A549 (cell line): ENCODE data around the gene VWA8. TPM values are rescaled to one million over a fixed set of nuclear protein-coding genes. Genes with fewer than 3 reads are reported as not detected.

ENCODE experiments used
- ATAC-seq, 2 experiments: fragments of 200-7000 bp in 1 of 2; fragments of >200 bp in 1 of 2; cut with Nextera tagmentation in 1 of 2; cut with Tn5 transposase in 1 of 2; 3 replicates each; pipeline versions ENCODE4 v1.8.0 to v1.9.1; 2018 to 2020; ENCODE audit warnings: mild to moderate bottlenecking in 1 of 2, moderate library complexity in 1 of 2
- CTCF ChIA-PET: fragments of 300-600 bp; sonication (Branson Sonifier 250); formaldehyde crosslinking; extraction: SDS; loops from one replicate; lab custom pipeline; 2021; ENCODE audit warnings: antibody characterized with exemption, inconsistent platforms; lab: Yijun Ruan, JAX
- POLR2A ChIA-PET: fragments of 350-600 bp; formaldehyde crosslinking; extraction: SDS; loops from one replicate; lab custom pipeline; 2021; ENCODE audit warnings: antibody characterized with exemption, inconsistent platforms; lab: Yijun Ruan, JAX
- DNase-seq, 2 experiments: peaks; one replicate each; pipeline versions ENCODE4 v3.0.0 to v3.0.0-alpha.2; 2011 to 2016; ENCODE audit warnings: low read depth in 1 of 2, low spot score in 1 of 2
- FAIRE-seq: peaks from 2 replicates; lab custom pipeline; 2011; peaks lifted over from hg19 to GRCh38; lab: Jason Lieb, UNC
- H3K27ac ChIP-seq, 2 experiments: fragments of >200 bp; sonication (Bioruptor Twin); formaldehyde crosslinking; 3 replicates each; pipeline ENCODE4 v1.5.1; 2016 to 2017
- H3K4me1 ChIP-seq: fragments of >200 bp; sonication (Bioruptor Twin); formaldehyde crosslinking; 3 replicates; pipeline ENCODE4 v1.6.1; 2016
- H3K4me2 ChIP-seq: fragments of >200 bp; sonication (Bioruptor Twin); formaldehyde crosslinking; 3 replicates; pipeline ENCODE4 v1.6.1; 2016
- H3K4me3 ChIP-seq: fragments of >200 bp; sonication (Bioruptor Twin); formaldehyde crosslinking; 3 replicates; pipeline ENCODE4 v1.5.1; 2016
- H3K9me3 ChIP-seq: fragments of >200 bp; sonication (Bioruptor Twin); formaldehyde crosslinking; 3 replicates; pipeline ENCODE4 v1.6.1; 2016
- CBX8 ChIP-seq: fragments of 200-600 bp; sonication (generic); IDR thresholded peaks from 2 replicates; pipeline ENCODE4 v1.6.1; 2016
- EHF ChIP-seq: fragments of 250-450 bp; sonication (Bioruptor Pico); IDR thresholded peaks from 2 replicates; pipeline ENCODE4 v1.5.0; 2020; ENCODE audit warnings: mild to moderate bottlenecking
- EHMT2 ChIP-seq: fragments of 200-600 bp; sonication (generic); IDR thresholded peaks from 2 replicates; pipeline ENCODE4 v1.6.1; 2016; ENCODE audit warnings: antibody characterized with exemption, low read depth, mild to moderate bottlenecking, moderate library complexity
- ESRRA ChIP-seq: fragments of 150-350 bp; IDR thresholded peaks from 2 replicates; pipeline ENCODE4 v1.6.1; 2014; ENCODE audit warnings: mild to moderate bottlenecking, low read length, borderline replicate concordance
- FOXS1 ChIP-seq: fragments of 250-450 bp; sonication (Bioruptor Pico); IDR thresholded peaks from 2 replicates; pipeline ENCODE4 v1.5.0; 2020; ENCODE audit warnings: mild to moderate bottlenecking, moderate library complexity
- HOXA7 ChIP-seq: fragments of 250-450 bp; sonication (Bioruptor Pico); IDR thresholded peaks from 2 replicates; pipeline ENCODE4 v1.5.0; 2020; ENCODE audit warnings: mild to moderate bottlenecking, moderate library complexity
- HOXB13 ChIP-seq: fragments of 250-450 bp; sonication (Bioruptor Pico); IDR thresholded peaks from 2 replicates; pipeline ENCODE4 v1.5.0; 2020; ENCODE audit warnings: low read depth, mild to moderate bottlenecking, moderate library complexity
- KDM1A ChIP-seq: fragments of 200-600 bp; sonication (generic); IDR thresholded peaks from 2 replicates; pipeline ENCODE4 v1.6.1; 2016; ENCODE audit warnings: low read depth, mild to moderate bottlenecking
- MAFK ChIP-seq: fragments of 450-650 bp; IDR thresholded peaks from 2 replicates; pipeline ENCODE4 v1.6.1; 2014; ENCODE audit not compliant: partially characterized antibody
- MAZ ChIP-seq: fragments of 150-350 bp; IDR thresholded peaks from 2 replicates; pipeline ENCODE4 v1.6.1; 2014; ENCODE audit warnings: antibody characterized with exemption, low read depth, low read length, borderline replicate concordance
- MYC ChIP-seq: IDR thresholded peaks from 2 replicates; pipeline ENCODE4 v1.6.1; 2012; ENCODE audit warnings: mild to moderate bottlenecking, inconsistent platforms, low read length, improper control_type of control experiment, borderline replicate concordance
- NR3C1 ChIP-seq: fragments of >200 bp; sonication (Bioruptor Twin); formaldehyde crosslinking; IDR thresholded peaks from 3 replicates; pipeline ENCODE4 v1.6.1; 2017
- PHF8 ChIP-seq: fragments of 200-600 bp; sonication (generic); IDR thresholded peaks from 2 replicates; pipeline ENCODE4 v1.6.1; 2016; ENCODE audit warnings: low read depth, mild to moderate bottlenecking, antibody characterized with exemption, moderate library complexity, borderline replicate concordance
- POLR2AphosphoS2 ChIP-seq: conservative IDR thresholded peaks from 2 replicates; pipeline ENCODE4 v1.6.1; 2012; ENCODE audit warnings: low read length, improper control_type of control experiment, inconsistent platforms
- ZC3H11A ChIP-seq: fragments of 450-650 bp; IDR thresholded peaks from 2 replicates; pipeline ENCODE4 v1.6.1; 2014; ENCODE audit warnings: antibody characterized with exemption, mild to moderate bottlenecking
- WGBS: methylation state at CpG from one replicate; pipeline ENCODE4 v1.1.6; 2017; ENCODE audit errors: missing lambda C conversion rate; 5-methylcytosine and 5-hydroxymethylcytosine counted together
- polyA plus RNA-seq, 4 experiments: library from polyadenylated mRNA; depleted of rRNA in 3 of 4; stranded (reverse); fragments of >200 nt; fragmentation: RNase III in 1 of 4; extraction: RNeasy Plus Mini Kit Qiagen cat#74134 plus additional on column Dnase treatment in 1 of 4; gene quantifications; 2 replicates in 3 of 4; 3 replicates in 1 of 4; pipeline ENCODE4 v1.2.3, GENCODE V29; 2011 to 2017
- TF ChIP-seq, protein P1 (sequence below): fragments of 250-450 bp; sonication (Bioruptor Pico); IDR thresholded peaks from 2 replicates; pipeline ENCODE4 v1.5.0; 2020; ENCODE audit warnings: low read depth, mild to moderate bottlenecking, moderate library complexity
- TF ChIP-seq, protein P2 (sequence below): fragments of 150-350 bp; IDR thresholded peaks from 2 replicates; pipeline ENCODE4 v1.6.1; 2014; ENCODE audit warnings: low read depth, mild to moderate bottlenecking, low read length
- TF ChIP-seq, protein P3 (sequence below): fragments of >200 bp; sonication (Bioruptor Twin); formaldehyde crosslinking; IDR thresholded peaks from 2 replicates; pipeline ENCODE4 v1.6.1; 2016
- TF ChIP-seq, protein P4 (sequence below): IDR thresholded peaks from 2 replicates; pipeline ENCODE4 v1.6.1; 2012; ENCODE audit warnings: low read depth, borderline replicate concordance
- TF ChIP-seq, protein P5 (sequence below): fragments of 450-650 bp; IDR thresholded peaks from 2 replicates; pipeline ENCODE4 v1.6.1; 2014; ENCODE audit warnings: antibody characterized with exemption

The VWA8 gene
- polyA plus RNA-seq, 2 of the 4 experiments (the other 2 are of a cell fraction): 6.4 to 15.3 TPM

DNA sequence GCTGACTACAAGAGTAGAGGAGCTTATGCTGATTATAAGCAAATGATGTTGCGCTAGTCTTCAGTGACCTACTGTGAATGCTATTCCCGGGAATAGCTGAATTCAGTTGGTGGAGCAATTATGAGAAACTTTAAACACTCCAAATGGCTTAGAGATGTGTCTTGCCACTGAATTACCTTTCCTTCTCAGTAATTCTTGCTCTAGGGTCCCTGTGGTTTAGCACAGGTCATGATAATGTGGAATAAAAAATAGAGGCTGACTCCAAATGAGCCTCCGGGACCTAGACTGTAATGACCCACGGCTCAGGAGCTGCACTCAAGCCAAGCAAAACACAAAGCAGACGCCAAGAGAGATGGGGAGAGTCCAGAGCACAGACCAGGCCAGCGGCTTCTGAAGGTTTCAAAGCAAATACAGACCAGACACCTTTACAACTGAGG lies 378.9 kb downstream of the VWA8 start:
- Histone ChIP-seq H3K9me3 (no peaks in the 10 kb centered on the region), H3K27ac (no peak overlapping the region), H3K4me2 (no peak overlapping the region), H3K4me1 (no peaks in the 10 kb centered on the region), H3K4me3 (no peak overlapping the region)
- DNase-seq: no peak
- ChIA-PET POLR2A (no interaction called here), CTCF (interaction anchor here (0.6 kb wide), 1 partner anchor 60 kb away, joined by 3 read pairs; no protein-coding TSS in a partner anchor)
- ATAC-seq: no peak
- no peak for FAIRE-seq
- 89% methylated on average over 6 of the region's 6 CpGs for WGBS
- TF ChIP-seq FOXS1 (CRISPR knock-in tag) (no peak), HOXA7 (CRISPR knock-in tag) (no peak), MAFK (no peak), PHF8 (no peak), MYC (no peak), EHMT2 (no peak), POLR2AphosphoS2 (no peak), MAZ (no peak), ESRRA (no peak)
- TF ChIP-seq, protein P1, sequence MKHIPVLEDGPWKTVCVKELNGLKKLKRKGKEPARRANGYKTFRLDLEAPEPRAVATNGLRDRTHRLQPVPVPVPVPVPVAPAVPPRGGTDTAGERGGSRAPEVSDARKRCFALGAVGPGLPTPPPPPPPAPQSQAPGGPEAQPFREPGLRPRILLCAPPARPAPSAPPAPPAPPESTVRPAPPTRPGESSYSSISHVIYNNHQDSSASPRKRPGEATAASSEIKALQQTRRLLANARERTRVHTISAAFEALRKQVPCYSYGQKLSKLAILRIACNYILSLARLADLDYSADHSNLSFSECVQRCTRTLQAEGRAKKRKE (CRISPR knock-in tag): no peak
- TF ChIP-seq, protein P2, sequence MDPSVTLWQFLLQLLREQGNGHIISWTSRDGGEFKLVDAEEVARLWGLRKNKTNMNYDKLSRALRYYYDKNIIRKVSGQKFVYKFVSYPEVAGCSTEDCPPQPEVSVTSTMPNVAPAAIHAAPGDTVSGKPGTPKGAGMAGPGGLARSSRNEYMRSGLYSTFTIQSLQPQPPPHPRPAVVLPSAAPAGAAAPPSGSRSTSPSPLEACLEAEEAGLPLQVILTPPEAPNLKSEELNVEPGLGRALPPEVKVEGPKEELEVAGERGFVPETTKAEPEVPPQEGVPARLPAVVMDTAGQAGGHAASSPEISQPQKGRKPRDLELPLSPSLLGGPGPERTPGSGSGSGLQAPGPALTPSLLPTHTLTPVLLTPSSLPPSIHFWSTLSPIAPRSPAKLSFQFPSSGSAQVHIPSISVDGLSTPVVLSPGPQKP: no peak
- TF ChIP-seq, protein P3, sequence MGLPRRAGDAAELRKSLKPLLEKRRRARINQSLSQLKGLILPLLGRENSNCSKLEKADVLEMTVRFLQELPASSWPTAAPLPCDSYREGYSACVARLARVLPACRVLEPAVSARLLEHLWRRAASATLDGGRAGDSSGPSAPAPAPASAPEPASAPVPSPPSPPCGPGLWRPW: no peak

DNA sequence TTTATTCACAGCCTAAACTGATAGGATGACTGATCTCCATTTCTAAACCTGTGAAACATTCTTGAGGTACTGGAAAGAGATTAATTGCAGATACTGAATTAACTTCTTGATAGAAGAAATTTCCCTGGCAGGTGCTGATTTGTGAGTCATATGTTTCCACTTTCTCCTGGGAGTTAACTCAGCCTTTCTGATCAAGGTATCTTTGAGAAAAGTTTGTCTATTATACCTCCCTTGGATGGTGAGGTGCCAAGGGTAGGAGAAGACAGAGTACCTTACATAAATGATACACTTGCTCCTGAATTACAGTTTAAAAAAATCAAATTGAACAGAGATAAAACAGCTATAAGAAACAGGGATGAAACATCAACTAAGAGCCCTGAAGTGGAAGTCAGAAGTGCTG lies 380.6 kb downstream of the VWA8 start:
- Histone ChIP-seq H3K9me3 (no peaks in the 10 kb centered on the region), H3K4me1 (no peaks in the 10 kb centered on the region), H3K4me3 (no peak overlapping the region), H3K27ac (no peak overlapping the region), H3K4me2 (no peak overlapping the region)
- ChIA-PET POLR2A (no interaction called here), CTCF (no interaction called here)
- FAIRE-seq (no peak), ATAC-seq (no peak), DNase-seq (no peak)
- TF ChIP-seq HOXB13 (CRISPR knock-in tag) (no peak), KDM1A (no peak), ZC3H11A (no peak), MAZ (no peak), CBX8 (no peak), EHF (no peak), ESRRA (no peak), NR3C1 (no peak)
- TF ChIP-seq, protein P2: no peak
- TF ChIP-seq, protein P4, sequence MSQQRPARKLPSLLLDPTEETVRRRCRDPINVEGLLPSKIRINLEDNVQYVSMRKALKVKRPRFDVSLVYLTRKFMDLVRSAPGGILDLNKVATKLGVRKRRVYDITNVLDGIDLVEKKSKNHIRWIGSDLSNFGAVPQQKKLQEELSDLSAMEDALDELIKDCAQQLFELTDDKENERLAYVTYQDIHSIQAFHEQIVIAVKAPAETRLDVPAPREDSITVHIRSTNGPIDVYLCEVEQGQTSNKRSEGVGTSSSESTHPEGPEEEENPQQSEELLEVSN: no peak
- TF ChIP-seq, protein P5, sequence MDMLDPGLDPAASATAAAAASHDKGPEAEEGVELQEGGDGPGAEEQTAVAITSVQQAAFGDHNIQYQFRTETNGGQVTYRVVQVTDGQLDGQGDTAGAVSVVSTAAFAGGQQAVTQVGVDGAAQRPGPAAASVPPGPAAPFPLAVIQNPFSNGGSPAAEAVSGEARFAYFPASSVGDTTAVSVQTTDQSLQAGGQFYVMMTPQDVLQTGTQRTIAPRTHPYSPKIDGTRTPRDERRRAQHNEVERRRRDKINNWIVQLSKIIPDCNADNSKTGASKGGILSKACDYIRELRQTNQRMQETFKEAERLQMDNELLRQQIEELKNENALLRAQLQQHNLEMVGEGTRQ: no peak
